HG03342 (cell line): ENCODE data around the gene SPINK4.

Source experiments
- ATAC-seq: cut with Tn5 transposase; IDR thresholded peaks from one replicate; pipeline ENCODE4 v1.9.1; 2021; ENCODE audit warnings: mild to moderate bottlenecking, moderate library complexity; ENCODE audit not compliant: unreplicated experiment

Gene SPINK4

DNA sequence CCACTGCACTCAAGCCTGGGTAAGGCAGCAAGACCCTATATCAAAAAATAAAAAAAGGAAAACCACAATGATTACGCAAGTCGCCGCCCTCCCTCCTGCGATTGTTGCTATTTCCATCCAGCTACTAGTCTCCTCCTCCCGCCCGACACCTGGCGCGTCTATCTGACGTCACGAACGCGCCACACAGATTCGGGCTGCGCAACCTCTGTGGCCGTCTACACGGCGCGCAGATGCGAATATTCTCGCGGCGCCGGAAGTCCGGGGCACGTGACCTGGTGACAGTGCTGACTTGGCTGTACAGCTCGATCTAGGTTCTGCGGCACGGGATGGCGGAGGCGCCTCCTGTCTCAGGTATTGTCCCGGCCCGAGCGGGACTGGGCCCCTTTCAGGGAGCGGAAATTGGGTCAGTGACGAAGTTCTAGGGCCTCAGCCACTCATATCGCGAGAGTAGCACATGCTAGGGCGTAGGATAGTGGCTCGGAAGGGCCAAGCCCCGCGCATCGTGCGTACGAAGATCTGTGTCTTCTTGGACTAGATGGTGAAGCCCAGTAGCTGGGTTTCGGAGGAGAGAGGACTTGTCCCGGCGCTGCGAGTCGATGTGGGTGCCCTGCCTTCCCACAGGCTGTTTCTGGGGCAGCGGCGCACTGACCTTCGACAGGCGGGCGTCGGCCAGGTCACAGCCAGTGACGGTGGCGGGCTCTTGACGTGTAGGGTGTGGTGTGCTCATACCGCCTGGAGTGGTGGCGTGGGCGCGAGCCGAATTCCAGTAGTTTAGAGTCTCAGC lies 50.5 kb downstream of the SPINK4 start, which contains the start of gene NFX1:
Gene NFX1 (plus strand): TSS at position 270 of the 784 bp plus-strand sequence. CDS start 57 bp downstream, at position 327.
- peak; percentile 82 for ATAC-seq

DNA sequence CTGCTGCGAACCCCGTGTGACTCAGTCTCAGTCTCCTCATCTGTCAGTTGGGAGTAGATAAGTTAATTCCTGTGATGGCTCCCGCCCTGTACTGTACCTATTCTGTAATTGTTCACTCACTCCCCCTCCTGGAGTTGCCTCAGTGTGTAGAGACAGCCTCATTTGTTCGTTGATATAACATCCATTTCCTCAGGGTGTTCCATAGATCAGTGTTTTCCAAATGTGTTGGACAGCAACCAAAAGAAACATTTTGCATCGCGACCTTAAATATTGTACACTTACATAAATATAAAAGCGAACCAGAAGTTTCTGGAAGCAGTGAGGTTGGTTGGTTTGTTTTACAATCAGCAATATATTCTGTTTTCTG lies 51.0 kb downstream of the SPINK4 start:
- ATAC-seq, result no peak

DNA sequence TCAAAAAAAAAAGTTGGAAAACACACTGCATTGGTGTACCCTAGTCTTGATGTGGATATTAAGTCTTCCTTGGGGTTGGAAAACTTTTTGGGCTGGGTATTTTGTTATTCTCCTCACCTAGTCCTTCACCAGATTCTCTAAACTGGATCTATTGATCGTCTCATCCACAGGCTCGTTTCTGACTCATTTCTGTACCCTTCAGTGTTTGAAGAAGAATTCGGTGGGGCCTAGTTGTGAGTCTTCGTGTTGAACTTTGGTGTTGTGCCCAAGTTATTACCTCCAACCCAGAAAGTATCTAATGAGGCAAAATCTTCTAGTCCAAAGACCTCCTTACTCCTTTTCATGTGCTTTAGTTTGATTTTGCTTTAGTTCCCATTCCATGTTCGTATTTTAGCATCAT lies 51.9 kb downstream of the SPINK4 start:
- ATAC-seq, result no peak

DNA sequence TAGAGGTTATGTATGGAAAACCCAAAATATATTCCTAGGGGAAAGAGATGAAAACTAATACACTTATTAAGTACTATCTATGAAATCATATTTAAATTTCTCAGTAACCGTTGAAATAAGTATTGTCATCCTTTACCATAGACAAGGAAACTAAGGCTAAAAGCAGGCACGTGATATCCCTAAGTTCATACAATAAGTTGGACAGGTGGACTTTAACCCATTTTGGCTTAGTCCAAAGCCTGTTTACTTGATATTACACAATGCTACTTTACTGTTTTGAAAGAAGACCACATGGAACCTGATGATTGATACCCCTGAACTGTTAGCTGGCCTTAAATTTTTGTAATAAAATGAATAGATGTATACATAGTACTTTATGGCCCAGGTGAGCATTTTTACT lies 53.8 kb downstream of the SPINK4 start:
- no peak for ATAC-seq

DNA sequence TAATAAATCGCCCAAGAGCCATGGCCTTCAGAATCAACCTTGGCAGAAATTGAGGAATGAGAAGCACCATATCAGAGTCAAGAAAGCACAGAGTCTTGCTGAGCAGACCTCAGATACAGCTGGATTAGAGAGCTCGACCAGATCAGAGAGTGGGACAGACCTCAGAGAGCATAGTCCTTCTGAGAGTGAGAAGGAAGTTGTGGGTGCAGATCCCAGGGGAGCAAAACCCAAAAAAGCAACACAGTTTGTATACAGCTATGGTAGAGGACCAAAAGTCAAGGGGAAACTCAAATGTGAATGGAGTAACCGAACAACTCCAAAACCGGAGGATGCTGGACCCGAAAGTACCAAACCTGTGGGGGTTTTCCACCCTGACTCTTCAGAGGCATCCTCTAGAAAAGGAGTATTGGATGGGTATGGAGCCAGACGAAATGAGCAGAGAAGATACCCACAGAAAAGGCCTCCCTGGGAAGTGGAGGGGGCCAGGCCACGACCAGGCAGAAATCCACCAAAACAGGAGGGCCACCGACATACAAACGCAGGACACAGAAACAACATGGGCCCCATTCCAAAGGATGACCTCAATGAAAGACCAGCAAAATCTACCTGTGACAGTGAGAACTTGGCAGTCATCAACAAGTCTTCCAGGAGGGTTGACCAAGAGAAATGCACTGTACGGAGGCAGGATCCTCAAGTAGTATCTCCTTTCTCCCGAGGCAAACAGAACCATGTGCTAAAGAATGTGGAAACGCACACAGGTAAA lies 54.9 kb downstream of the SPINK4 start:
- no peak for ATAC-seq

DNA sequence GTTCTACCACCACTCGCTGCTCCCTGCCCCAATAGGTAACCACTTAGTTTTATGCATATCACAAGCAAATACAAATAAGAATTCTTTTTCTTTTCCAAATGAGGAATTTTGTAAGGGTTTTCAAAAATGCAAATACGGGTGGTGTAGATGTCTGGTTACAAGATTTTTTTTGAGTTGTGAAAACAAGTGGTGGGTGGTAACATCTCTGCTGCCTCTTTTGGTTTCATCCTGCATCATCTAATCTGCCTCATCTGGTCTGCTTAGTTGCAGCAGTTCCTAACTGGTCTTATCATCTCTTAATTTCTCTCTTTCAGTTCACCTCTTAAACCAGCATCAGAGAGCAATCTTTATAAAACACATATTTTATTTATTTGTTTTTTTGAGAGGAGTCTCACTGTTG lies 55.6 kb downstream of the SPINK4 start:
- ATAC-seq, result peak; percentile 31

DNA sequence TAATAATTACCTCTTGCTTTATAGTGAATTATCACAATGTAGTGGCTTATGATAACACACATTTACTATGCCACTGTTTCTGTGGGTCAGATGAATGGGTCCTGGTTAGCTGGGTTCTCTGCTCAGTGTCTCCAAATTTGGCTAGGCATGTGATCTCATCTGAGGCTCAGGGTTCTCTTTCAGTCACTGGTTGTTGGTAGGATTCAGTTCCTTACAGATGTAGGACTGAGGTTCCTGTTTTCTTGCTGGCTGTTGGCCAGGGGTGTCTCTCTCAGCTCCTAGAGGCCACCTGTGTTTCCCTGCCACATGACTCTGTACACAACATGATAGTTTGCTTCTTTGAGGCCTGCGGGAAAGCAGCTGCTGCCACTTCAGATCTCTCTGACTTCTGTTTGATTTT lies 57.5 kb downstream of the SPINK4 start:
- peak; percentile 94 for ATAC-seq
